Left cardiac atrium (tissue), 4 donors: ENCODE measurements around the gene STRC. TPM values are rescaled to one million over a fixed set of nuclear protein-coding genes. Genes with fewer than 3 reads are reported as not detected.
"Not testable (repeated sequence)": the region's sequence is repeated elsewhere in the genome, so short reads cannot be mapped to it uniquely, and the experiment has no call there.

Source experiments
- ATAC-seq, 2 donors: fragments of 200-7000 bp; cut with Tn5 transposase; one replicate each; pipeline ENCODE4 v1.9.1; 2020; ENCODE audit warnings: mild to moderate bottlenecking in 2 of 2, moderate library complexity in 2 of 2
- DNase-seq: peaks from one replicate; pipeline ENCODE4 v3.0.0-alpha.2; 2020
- intact Hi-C, 2 donors: fragments of 100-400 bp; cut with DNase I; formaldehyde crosslinking; loops; one replicate each; pipeline versions ENCODE4 v1.14.1 to v1.15.1; 2022 to 2023
- total RNA-seq, 2 donors: library from RNA; stranded (reverse); fragmentation: NEBNext Ultra II Directional; extraction: Animal tissue kit (Norgen Biotek cat#: 25700); gene quantifications; one replicate each; pipeline ENCODE4 v1.2.1, GENCODE V29; 2021
- donor health status: DM: no; HTN: yes; CAD: no.
- donor health status: DM: no; HTN: yes; CAD: no; lungs with severe emphysema.
- donor health status: DM: yes; HTN: yes; CAD: no.
- donor health status: Dilated cardiomyopathy.

STRC gene
- total RNA-seq, 2 donors from 2014 or later: 0.12 to 0.18 TPM

DNA sequence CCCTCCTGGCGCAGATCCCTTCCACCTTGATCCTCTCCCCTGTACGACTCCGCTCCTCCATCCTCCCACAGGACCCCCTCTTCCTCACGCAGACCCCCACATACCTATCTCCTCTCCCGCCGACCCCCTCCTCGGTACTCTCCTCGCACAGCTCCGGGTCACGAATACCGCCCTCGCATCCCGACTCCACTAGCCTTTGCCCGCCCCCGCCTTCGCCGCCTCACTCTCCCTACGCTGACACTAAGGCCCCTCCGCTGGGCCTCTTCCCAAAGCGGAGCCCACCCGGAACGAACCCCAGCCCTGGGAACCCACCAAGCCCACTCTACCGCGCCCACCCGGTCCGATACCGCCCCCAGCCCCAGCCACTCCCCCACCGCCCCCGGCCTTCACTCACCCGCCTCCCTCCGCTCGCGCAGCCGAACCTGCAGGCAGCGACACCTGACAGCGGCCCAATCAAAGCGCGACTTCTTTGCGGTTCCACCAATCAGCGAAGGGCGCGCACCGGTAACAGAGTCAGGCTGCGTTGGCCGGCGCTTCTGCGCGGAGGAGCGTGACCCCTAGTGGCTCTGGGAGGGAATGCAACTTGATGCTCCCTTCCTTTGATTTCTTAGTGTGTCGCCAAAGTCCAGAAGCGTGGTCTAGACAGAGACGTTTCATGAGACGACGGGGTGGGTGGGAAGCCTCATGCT lies 28.7 kb downstream of the STRC start, which contains the start of gene PPIP5K1:
Gene PPIP5K1 (minus strand): TSS at position 431 of the 689 bp plus-strand sequence. CDS start 5,704 bp downstream, outside the sequence.
- intact Hi-C loops, DNase-seq: not testable (repeated sequence)
- ATAC-seq: peak; percentile 97

DNA sequence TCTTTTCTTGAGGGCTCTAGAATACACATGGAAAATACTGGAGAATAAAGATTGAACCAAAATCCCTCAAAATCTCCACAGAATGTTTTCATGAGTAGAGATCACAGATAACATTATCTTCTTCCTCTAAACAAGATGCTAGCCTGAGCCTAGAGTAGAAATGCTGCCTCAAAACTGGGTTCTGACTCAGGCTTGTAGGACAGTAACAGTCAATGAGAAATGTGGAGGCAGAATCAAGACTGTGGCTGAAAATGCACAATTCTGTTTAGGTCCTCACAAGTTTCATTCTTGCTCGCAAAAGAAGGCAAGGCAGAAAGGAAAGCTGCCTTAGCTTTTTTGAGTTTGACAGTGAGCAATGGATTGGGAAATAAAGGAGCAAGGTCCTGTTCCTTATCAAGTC lies 44.0 kb downstream of the STRC start:
- DNase-seq, ATAC-seq, intact Hi-C loops: not testable (repeated sequence)

DNA sequence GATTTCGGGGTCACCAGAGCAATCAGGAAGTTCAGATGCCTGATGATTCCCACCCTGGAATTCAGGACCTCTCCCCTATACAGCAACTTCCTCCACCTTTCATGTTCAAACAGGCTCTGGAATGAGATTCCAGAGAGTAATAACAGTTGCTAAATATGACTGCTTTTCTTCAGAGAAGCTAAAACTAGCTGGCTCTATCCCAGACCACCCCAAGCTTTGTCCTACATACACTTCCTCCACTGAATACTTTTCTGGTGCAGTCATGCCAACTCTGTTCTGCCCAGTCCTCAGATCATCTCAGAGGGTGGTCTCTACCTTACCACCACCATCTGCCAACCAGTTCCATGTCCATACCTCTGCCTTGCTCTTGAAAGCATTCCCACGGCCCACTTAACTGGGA lies 52.0 kb downstream of the STRC start:
- DNase-seq, ATAC-seq, intact Hi-C loops: not testable (repeated sequence)

DNA sequence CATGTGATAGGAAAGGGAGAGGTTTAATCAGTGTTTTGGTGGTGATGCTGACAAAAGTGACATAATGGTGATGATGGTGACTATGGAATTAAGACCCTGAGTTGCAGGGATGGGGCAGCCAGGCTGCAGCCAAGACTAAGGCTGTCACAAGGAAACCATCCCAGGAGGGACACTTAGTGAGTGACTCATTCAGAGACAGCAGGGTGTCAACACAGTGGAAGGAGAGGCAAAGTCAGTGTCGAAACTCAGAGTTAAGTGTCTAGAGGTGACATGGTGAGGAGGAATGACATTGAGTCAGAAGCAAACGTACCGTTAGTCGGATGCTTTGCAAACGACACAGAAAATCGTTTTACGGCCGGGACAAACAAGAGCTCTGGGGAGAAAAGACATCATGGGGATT lies 54.8 kb downstream of the STRC start:
- peak in 1 of 2 donors; percentile 19 for ATAC-seq
- DNase-seq, intact Hi-C loops: not testable (repeated sequence)

DNA sequence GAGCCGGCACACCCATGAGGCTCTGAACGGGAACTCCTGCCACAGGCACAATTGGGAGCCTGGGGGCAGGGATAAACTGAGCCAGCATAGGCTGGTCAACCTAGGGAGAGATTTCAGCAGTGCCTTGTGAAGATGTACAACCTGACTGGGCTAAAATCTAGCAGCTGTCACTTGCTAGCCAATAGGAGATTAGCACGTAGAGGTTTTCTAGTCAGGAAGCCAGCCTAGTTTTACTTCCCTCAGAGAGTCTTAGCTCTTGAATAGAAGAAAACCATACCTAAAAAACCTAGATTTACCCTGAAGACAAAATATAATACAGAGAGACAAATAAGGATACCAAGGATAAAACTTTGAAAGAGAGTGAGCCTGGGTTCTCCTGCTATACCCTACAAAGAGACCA lies 55.8 kb downstream of the STRC start:
- intact Hi-C loops, ATAC-seq, DNase-seq: not testable (repeated sequence)

DNA sequence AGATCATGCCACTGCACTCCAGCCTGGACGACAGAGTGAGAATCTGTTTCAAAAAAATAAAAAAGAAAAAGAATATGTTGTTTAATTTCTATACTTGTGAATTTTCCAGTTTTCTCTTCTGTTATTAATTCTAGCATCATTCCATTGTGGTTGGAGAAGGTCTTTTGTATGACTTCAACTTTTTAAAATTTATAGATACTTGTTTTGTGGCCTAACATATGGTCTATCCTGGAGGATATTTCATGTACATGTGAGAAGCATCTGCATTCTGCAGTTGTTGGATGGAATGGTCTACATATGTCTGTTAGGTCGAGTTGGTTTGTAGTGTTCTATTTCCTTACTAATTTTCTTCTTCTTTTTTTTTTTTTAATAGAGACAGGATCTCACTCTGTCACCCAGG lies 65.6 kb downstream of the STRC start:
- ATAC-seq (no peak), DNase-seq (no peak)
- intact Hi-C loops: no loop called here

DNA sequence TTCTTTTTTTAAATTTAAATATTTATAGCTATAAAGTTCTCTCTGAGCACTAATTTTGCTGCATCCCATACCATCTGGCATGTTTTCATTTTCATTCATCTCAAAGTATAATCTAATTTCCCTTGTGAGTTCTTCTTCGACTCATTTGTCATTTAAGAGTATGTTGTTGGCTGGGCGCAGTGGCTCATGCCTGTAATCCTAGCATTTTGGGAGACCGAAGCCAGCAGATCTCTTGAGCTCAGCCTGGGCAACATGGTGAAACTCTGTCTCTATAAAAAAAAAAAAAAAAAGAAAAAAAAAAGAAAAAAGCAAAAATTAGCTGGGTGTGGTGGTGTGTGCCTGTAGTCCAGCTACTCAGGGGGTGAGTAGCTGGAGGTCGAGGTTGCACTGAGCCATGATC lies 66.3 kb downstream of the STRC start:
- intact Hi-C loops: no loop called here
- ATAC-seq: no peak
- no peak for DNase-seq

DNA sequence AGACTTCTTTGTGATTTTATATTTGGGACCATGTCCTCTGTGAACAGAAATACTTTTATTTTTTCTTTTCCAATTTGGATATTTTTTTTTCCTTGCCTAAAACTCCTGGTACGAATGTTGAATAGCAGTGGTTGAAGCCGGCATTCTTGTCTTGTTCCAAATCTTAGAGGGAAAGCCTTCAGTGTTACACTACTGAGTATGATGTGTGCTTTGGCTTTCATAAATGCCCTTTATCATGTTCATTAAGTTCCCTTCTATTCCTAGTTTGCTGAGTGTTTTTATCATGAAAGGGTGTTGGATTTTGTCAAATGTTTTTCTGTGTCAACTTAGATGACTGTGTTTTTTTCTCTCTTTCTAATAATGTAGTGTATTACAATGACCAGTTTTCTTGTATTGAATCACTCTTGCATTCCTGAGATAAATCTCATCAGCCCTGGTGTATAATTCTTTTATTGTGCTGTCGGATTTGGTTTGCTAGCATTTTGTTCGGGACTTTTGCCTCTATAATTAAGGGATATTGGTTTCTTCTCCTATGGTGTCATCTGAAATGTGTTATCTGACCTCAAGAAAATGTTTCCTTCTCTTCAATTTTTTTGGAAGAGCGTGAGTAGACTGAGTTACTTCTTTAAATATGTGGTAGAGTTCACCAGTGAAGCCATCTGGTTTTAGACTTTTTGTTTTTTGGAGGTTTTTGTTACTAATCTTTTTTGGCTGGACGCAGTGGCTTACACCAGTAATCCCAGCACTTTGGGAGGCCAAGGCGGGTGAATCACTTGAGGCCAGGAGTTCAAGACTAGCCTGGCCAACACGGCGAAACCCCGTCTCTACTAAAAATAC lies 67.9 kb downstream of the STRC start:
- DNase-seq: no peak
- ATAC-seq: peak; percentile 23 to 58
- intact Hi-C loops: no loop called here

Other genes with a start within 250 kb of the STRC start
- gene ZSCAN29, start 247.8 kb downstream of the STRC start, total RNA-seq: 10 to 100 TPM; 13.2 to 15.3 TPM
- 10 to 100 TPM; 11.3 to 12.6 TPM for gene TUBGCP4, start 247.7 kb downstream of the STRC start, total RNA-seq
- 10 to 100 TPM; 30.1 to 33.5 TPM for gene TP53BP1, start 125.6 kb downstream of the STRC start, total RNA-seq
- gene MAP1A, start 101.2 kb downstream of the STRC start, total RNA-seq: 10 to 100 TPM; 23.8 to 24.5 TPM
- gene PPIP5K1, start 28.6 kb downstream of the STRC start, total RNA-seq: 10 to 100 TPM; 19.4 to 22.3 TPM
- gene CKMT1B, start 24.8 kb downstream of the STRC start, total RNA-seq: 1 to 10 TPM; 3.7 to 5.5 TPM
- 1 to 10 TPM; 1.1 to 2.1 TPM for gene CATSPER2, start 30.0 kb upstream of the STRC start, total RNA-seq
- 1 to 10 TPM; 1.7 to 3.8 TPM for gene CKMT1A, start 75.1 kb upstream of the STRC start, total RNA-seq
- 100 to 1,000 TPM; 260 to 267 TPM for gene PDIA3, start 127.6 kb upstream of the STRC start, total RNA-seq
- 1 to 10 TPM in 1 of 2 donors, under 1 TPM in 1; 0.47 to 1.6 TPM for gene ELL3, start 158.2 kb upstream of the STRC start, total RNA-seq
- 100 to 1,000 TPM; 868 to 923 TPM for gene SERF2, start 173.5 kb upstream of the STRC start, total RNA-seq
- gene SERINC4, start 181.4 kb upstream of the STRC start, total RNA-seq: under 1 TPM; 0.18 to 0.24 TPM
- 10 to 100 TPM in 1 of 2 donors, 1 to 10 TPM in 1; 9.6 to 11.2 TPM for gene HYPK, start 181.8 kb upstream of the STRC start, total RNA-seq
- gene MFAP1, start 205.9 kb upstream of the STRC start, total RNA-seq: 10 to 100 TPM; 16.9 to 17.8 TPM
- gene WDR76, start 208.2 kb upstream of the STRC start, total RNA-seq: 1 to 10 TPM; 1.5 to 4.3 TPM